HFFc6 (cell line): ENCODE results near the gene CLBA1. TPM values are rescaled to one million over a fixed set of nuclear protein-coding genes. Genes with fewer than 3 reads are reported as not detected.

Experiments
- DNase-seq: peaks from one replicate; pipeline ENCODE4 v3.0.0-alpha.2; 2018
- H3K27ac Mint-ChIP-seq: 2 replicates; pipeline ENCODE4 v1.8.0; 2020; ENCODE audit warnings: mild to moderate bottlenecking, mixed read lengths
- H3K27me3 Mint-ChIP-seq: 2 replicates; pipeline ENCODE4 v1.8.0; 2021; ENCODE audit warnings: mild to moderate bottlenecking, moderate library complexity, mixed read lengths; ENCODE audit not compliant: insufficient read depth
- H3K36me3 Mint-ChIP-seq: 2 replicates; pipeline ENCODE4 v1.8.0; 2021; ENCODE audit warnings: low read depth, mixed read lengths
- H3K4me1 Mint-ChIP-seq: 2 replicates; pipeline ENCODE4 v1.8.0; 2020; ENCODE audit warnings: low read depth, mixed read lengths
- H3K4me3 Mint-ChIP-seq: 2 replicates; pipeline ENCODE4 v1.8.0; 2020; ENCODE audit warnings: mild to moderate bottlenecking, moderate library complexity, mixed read lengths
- H3K9me3 Mint-ChIP-seq: 2 replicates; pipeline ENCODE4 v1.8.0; 2020; ENCODE audit warnings: mild to moderate bottlenecking, mixed read lengths
- CTCF ChIP-seq: fragments of 200-600 bp; sonication (generic); IDR thresholded peaks from 2 replicates; pipeline ENCODE4 v1.5.0; 2021; ENCODE audit warnings: antibody characterized with exemption, mild to moderate bottlenecking
- total RNA-seq, 6 experiments: library from RNA; stranded (reverse); fragmentation: NEBNext Ultra II Directional; extraction: Animal tissue kit (Norgen Biotek cat#: 25700); gene quantifications; 2 replicates in 1 of 6; 3 replicates in 5 of 6; pipeline ENCODE4 v1.2.3, GENCODE V29; 2021

The CLBA1 gene
- total RNA-seq, 6 experiments from 2014 or later: 5.9 to 12.3 (median 7.9) TPM

- no peak overlapping the region for H3K27ac Mint-ChIP-seq
- H3K36me3 Mint-ChIP-seq: no peaks in the 10 kb centered on the region
- DNase-seq: no peak
- TF ChIP-seq CTCF: no peak
- H3K4me3 Mint-ChIP-seq: no peak overlapping the region
- H3K4me1 Mint-ChIP-seq: peaks cover 6% of the 10 kb centered on the region; the same call in 1 of the 2 replicates
- H3K27me3 Mint-ChIP-seq: peaks cover 6% of the 10 kb centered on the region
- H3K9me3 Mint-ChIP-seq: no peaks in the 10 kb centered on the region
Measured at GRCh38 chr14:105039458-105040205, 54.0 kb downstream of the CLBA1 start.

- Mint-ChIP-seq H3K9me3 (no peaks in the 10 kb centered on the region), H3K36me3 (no peaks in the 10 kb centered on the region), H3K27me3 (peaks cover 2% of the 10 kb centered on the region), H3K4me1 (peaks cover 6% of the 10 kb centered on the region; the same call in 1 of the 2 replicates), H3K4me3 (no peak overlapping the region), H3K27ac (no peak overlapping the region)
- DNase-seq: no peak
- TF ChIP-seq CTCF: no peak
Measured at GRCh38 chr14:105041841-105042765, 56.5 kb downstream of the CLBA1 start.

- H3K9me3 Mint-ChIP-seq: no peaks in the 10 kb centered on the region
- TF ChIP-seq CTCF: no peak
- H3K27ac Mint-ChIP-seq: no peak overlapping the region
- peaks cover 6% of the 10 kb centered on the region; the same call in 1 of the 2 replicates for H3K4me1 Mint-ChIP-seq
- H3K36me3 Mint-ChIP-seq: no peaks in the 10 kb centered on the region
- H3K27me3 Mint-ChIP-seq: peaks cover 2% of the 10 kb centered on the region
- DNase-seq: no peak
- no peak overlapping the region for H3K4me3 Mint-ChIP-seq
Measured at GRCh38 chr14:105042813-105043212, 57.2 kb downstream of the CLBA1 start.

- Mint-ChIP-seq H3K36me3 (no peaks in the 10 kb centered on the region), H3K27me3 (peaks cover 2% of the 10 kb centered on the region), H3K9me3 (no peaks in the 10 kb centered on the region), H3K27ac (no peak overlapping the region), H3K4me1 (peaks cover 4% of the 10 kb centered on the region; the same call in 1 of the 2 replicates), H3K4me3 (no peak overlapping the region)
- TF ChIP-seq CTCF: no peak
- no peak for DNase-seq
Measured at GRCh38 chr14:105043641-105044040, 58.1 kb downstream of the CLBA1 start.

Other genes starting within 250 kb of the CLBA1 start
- gene SIVA1, start 232.6 kb upstream of the CLBA1 start, total RNA-seq: 10 to 100 TPM; 78.3 to 95.8 (median 82.5) TPM
- 100 to 1,000 TPM; 164 to 191 (median 173) TPM for gene AKT1, start 190.0 kb upstream of the CLBA1 start, total RNA-seq
- 1 to 10 TPM; 1.3 to 1.8 (median 1.5) TPM for gene ZBTB42, start 184.7 kb upstream of the CLBA1 start, total RNA-seq
- 10 to 100 TPM; 29.9 to 34.9 (median 32.0) TPM for gene CEP170B, start 120.5 kb upstream of the CLBA1 start, total RNA-seq
- gene PLD4, start 60.9 kb upstream of the CLBA1 start, total RNA-seq: under 1 TPM; 0.05 to 0.18 (median 0.11) TPM
- gene AHNAK2, start 7.4 kb upstream of the CLBA1 start, total RNA-seq: 10 to 100 TPM; 50.2 to 76.2 (median 73.7) TPM
- gene CDCA4, start 35.3 kb downstream of the CLBA1 start, total RNA-seq: 10 to 100 TPM; 11.6 to 20.3 (median 18.4) TPM
- under 1 TPM in 2 of 6 experiments, not detected in 4; 0.05 to 0.14 TPM for gene GPR132, start 79.6 kb downstream of the CLBA1 start, total RNA-seq
- under 1 TPM; 0.23 to 0.76 (median 0.42) TPM for gene JAG2, start 183.0 kb downstream of the CLBA1 start, total RNA-seq
- 10 to 100 TPM in 4 of 6 experiments, 1 to 10 TPM in 2; 9.8 to 13.3 (median 11.0) TPM for gene NUDT14, start 195.5 kb downstream of the CLBA1 start, total RNA-seq